Suprapubic skin (tissue), 4 donors: ENCODE results near the gene HSPG2.

Experiments used
- CTCF ChIP-seq, 2 donors: fragments of 200-600 bp in 1 of 2; fragments of 450-650 bp in 1 of 2; sonication (generic) in 1 of 2; IDR thresholded peaks; one replicate each; pipeline ENCODE4 v1.5.1; 2016 to 2019; ENCODE audit warnings: antibody characterized with exemption in 2 of 2, mild to moderate bottlenecking in 1 of 2, moderate library complexity in 1 of 2
- EP300 ChIP-seq: sonication (generic); formaldehyde crosslinking; IDR thresholded peaks from one replicate; pipeline ENCODE4 v1.6.1; 2017; ENCODE audit warnings: antibody characterized with exemption
- POLR2A ChIP-seq, 2 donors: fragments of 450-650 bp; IDR thresholded peaks; one replicate each; pipeline ENCODE4 v1.6.1; 2017; ENCODE audit warnings: antibody characterized with exemption in 2 of 2, mild to moderate bottlenecking in 2 of 2, moderate library complexity in 2 of 2
- POLR2AphosphoS5 ChIP-seq, 3 donors: sonication (generic); formaldehyde crosslinking; IDR thresholded peaks; one replicate each; pipeline ENCODE4 v1.6.1; 2017; ENCODE audit warnings: antibody characterized with exemption in 3 of 3

- TF ChIP-seq CTCF (IDR thresholded peaks at IDR 0.05), result no peak
- TF ChIP-seq POLR2AphosphoS5 (IDR thresholded peaks at IDR 0.05), result no peak
- no peak for TF ChIP-seq POLR2A (IDR thresholded peaks at IDR 0.05)
- TF ChIP-seq EP300, result no peak
Observed at GRCh38 chr1:21913258-21913657, 23.9 kb downstream of the HSPG2 start.
